GM12878 (cell line): ENCODE results near the gene L3HYPDH. TPM values are rescaled to one million over a fixed set of nuclear protein-coding genes. Genes with fewer than 3 reads are reported as not detected.

ENCODE experiments used
- ATAC-seq: fragments of 200-7000 bp; cut with Tn5 transposase; 3 replicates; pipeline ENCODE4 v1.9.1; 2020; ENCODE audit warnings: mild to moderate bottlenecking, moderate library complexity
- BruUV-seq: library from RNA; stranded (reverse); fragments of 400-500 nt; replicated peaks from 2 replicates; lab custom pipeline; 2021; lab: Mats Ljungman, UMichigan
- CTCF ChIA-PET: fragments of 300-600 bp; sonication (Branson Sonifier 250); formaldehyde crosslinking; extraction: SDS; loops from one replicate; lab custom pipeline; 2021; ENCODE audit warnings: inconsistent platforms; lab: Yijun Ruan, JAX
- POLR2A ChIA-PET: fragments of 350-600 bp; formaldehyde crosslinking; extraction: SDS; loops from one replicate; lab custom pipeline; 2021; ENCODE audit warnings: inconsistent platforms; lab: Charles Lee
- RAD21 ChIA-PET: fragments of 300-600 bp; sonication (Branson Sonifier 250); formaldehyde crosslinking; loops from one replicate; lab custom pipeline; 2023; ENCODE audit warnings: antibody characterized with exemption; ENCODE audit not compliant: unreplicated experiment; lab: Charles Lee
- SMC1A ChIA-PET: fragments of 300-600 bp; sonication (Branson Sonifier 250); formaldehyde crosslinking; loops from one replicate; lab custom pipeline; 2023; ENCODE audit not compliant: unreplicated experiment, uncharacterized antibody; lab: Charles Lee
- DNase-seq: peaks from one replicate; pipeline ENCODE4 v3.0.0-alpha.2; 2011; ENCODE audit warnings: low read depth, low spot score
- FAIRE-seq: peaks from 3 replicates; lab custom pipeline; 2011; peaks lifted over from hg19 to GRCh38; lab: Jason Lieb, UNC
- H2AFZ ChIP-seq: 2 replicates; pipeline ENCODE4 v1.6.0; 2011; ENCODE audit warnings: low read depth, low read length, control low read depth; ENCODE audit not compliant: control insufficient read depth
- H3K27ac ChIP-seq: 2 replicates; pipeline ENCODE4 v1.5.1; 2011; ENCODE audit warnings: control low read depth; ENCODE audit not compliant: control insufficient read depth, insufficient read depth
- H3K27me3 ChIP-seq, 2 experiments: replicated peaks in 1 of 2; 2 replicates each; pipeline versions ENCODE4 v1.6.0 to v1.6.1; 2011; ENCODE audit warnings: low read length in 1 of 2; ENCODE audit not compliant: control insufficient read depth in 2 of 2, insufficient read depth in 2 of 2
- H3K36me3 ChIP-seq, 2 experiments: 2 replicates each; pipeline ENCODE4 v1.5.1; 2011; ENCODE audit warnings: low read length in 1 of 2; ENCODE audit not compliant: control insufficient read depth in 2 of 2, insufficient read depth in 2 of 2
- H3K4me1 ChIP-seq: 2 replicates; pipeline ENCODE4 v1.6.1; 2011; ENCODE audit warnings: mild to moderate bottlenecking, low read length, moderate library complexity, mixed read lengths; ENCODE audit not compliant: control insufficient read depth, insufficient read depth
- H3K4me2 ChIP-seq: 2 replicates; pipeline ENCODE4 v1.6.0; 2011; ENCODE audit warnings: control low read depth; ENCODE audit not compliant: control insufficient read depth, insufficient read depth
- H3K4me3 ChIP-seq: fragments of 200-600 bp; sonication (generic); 2 replicates; pipeline ENCODE4 v1.5.1; 2016
- H3K79me2 ChIP-seq: 2 replicates; pipeline ENCODE4 v1.6.0; 2011; ENCODE audit warnings: low read length; ENCODE audit not compliant: control insufficient read depth, insufficient read depth
- H3K9ac ChIP-seq: 2 replicates; pipeline ENCODE4 v1.8.0; 2011; ENCODE audit warnings: low read length, control low read depth, mixed read lengths; ENCODE audit not compliant: control insufficient read depth, insufficient read depth
- H3K9me3 ChIP-seq: replicated peaks from 3 replicates; pipeline ENCODE4 v1.5.1; 2011; ENCODE audit warnings: mild to moderate bottlenecking, low read length; ENCODE audit not compliant: control insufficient read depth, insufficient read depth
- H4K20me1 ChIP-seq: 2 replicates; pipeline ENCODE4 v1.6.0; 2011; ENCODE audit not compliant: control insufficient read depth, insufficient read depth
- CEBPB ChIP-seq, 2 experiments: fragments of 150-350 bp in 1 of 2; IDR thresholded peaks; 2 replicates each; pipeline ENCODE4 v1.6.1; 2012 to 2014; ENCODE audit warnings: low read depth in 2 of 2, low read length in 2 of 2, borderline replicate concordance in 1 of 2, inconsistent platforms in 1 of 2
- CHD1 ChIP-seq: IDR thresholded peaks from 2 replicates; pipeline ENCODE4 v1.6.1; 2012; ENCODE audit warnings: low read depth, low read length, improper control_type of control experiment
- DPF2 ChIP-seq: fragments of 450-650 bp; IDR thresholded peaks from 2 replicates; pipeline ENCODE4 v1.6.1; 2017; ENCODE audit warnings: mild to moderate bottlenecking
- EGR1 ChIP-seq, 2 experiments: IDR thresholded peaks; 1 replicate in 1 of 2; 2 replicates in 1 of 2; pipeline ENCODE4 v1.6.1; 2011 to 2012; ENCODE audit warnings: low read depth in 2 of 2, low read length in 2 of 2, borderline replicate concordance in 1 of 2, mild to moderate bottlenecking in 1 of 2, moderate library complexity in 1 of 2
- ESRRA ChIP-seq: IDR thresholded peaks from 2 replicates; pipeline ENCODE4 v1.6.1; 2012; ENCODE audit warnings: mild to moderate bottlenecking, low read length, improper control_type of control experiment
- FOXM1 ChIP-seq: IDR thresholded peaks from 2 replicates; pipeline ENCODE4 v1.6.1; 2012; ENCODE audit warnings: low read depth, mild to moderate bottlenecking, inconsistent platforms, low read length, moderate library complexity
- GABPA ChIP-seq: IDR thresholded peaks from 2 replicates; pipeline ENCODE4 v1.6.1; 2014; ENCODE audit warnings: antibody characterized with exemption, low read depth, mild to moderate bottlenecking, inconsistent platforms
- MEF2A ChIP-seq: IDR thresholded peaks from 2 replicates; pipeline ENCODE4 v1.6.1; 2011; ENCODE audit warnings: low read depth, mild to moderate bottlenecking, low read length, moderate library complexity; ENCODE audit not compliant: insufficient read depth
- MYB ChIP-seq: fragments of 150-350 bp; IDR thresholded peaks from 2 replicates; pipeline ENCODE4 v1.6.1; 2014; ENCODE audit warnings: mild to moderate bottlenecking, low read depth, low read length, borderline replicate concordance
- NFIC ChIP-seq: IDR thresholded peaks from 2 replicates; pipeline ENCODE4 v1.6.1; 2012; ENCODE audit warnings: low read depth, mild to moderate bottlenecking, inconsistent platforms, low read length, moderate library complexity
- TCF12 ChIP-seq: IDR thresholded peaks from 2 replicates; pipeline ENCODE4 v1.6.1; 2011; ENCODE audit warnings: low read depth, mild to moderate bottlenecking, low read length
- ZNF274 ChIP-seq: IDR thresholded peaks from one replicate; pipeline ENCODE4 v1.8.0; 2011; ENCODE audit not compliant: insufficient read length, insufficient read depth
- WGBS: methylation state at CpG from one replicate; pipeline ENCODE4 v1.1.6; 2016; ENCODE audit warnings: low lambda C conversion rate; ENCODE audit not compliant: insufficient replicate concordance, insufficient coverage; ENCODE audit errors: missing lambda C conversion rate; 5-methylcytosine and 5-hydroxymethylcytosine counted together
- in situ Hi-C: fragments of 300-500 bp; cut with MboI; formaldehyde crosslinking; loops from 9 replicates; pipeline ENCODE4 v1.14.3; 2018; ENCODE audit warnings: mixed read lengths
- intact Hi-C: fragments of 100-400 bp; cut with micrococcal nuclease; formaldehyde crosslinking; loops from one replicate; pipeline ENCODE4 v1.14.2; 2022; ENCODE audit not compliant: unreplicated experiment
- polyA plus RNA-seq, 11 experiments: library from polyadenylated mRNA; depleted of rRNA in 4 of 11; unstranded in 6 of 11; stranded (reverse) in 5 of 11; fragments of >200 nt; fragmentation: Nextera tagmentation in 4 of 11; fragmentation: Illumina TruSeq in 1 of 11; extraction: Ambion mirVana in 4 of 11; extraction: Trizol in 1 of 11; gene quantifications; 1 replicate in 1 of 11; 2 replicates in 10 of 11; pipeline versions ENCODE4 v1.2.1 to v1.2.3, GENCODE V29; 2011 to 2016; ENCODE audit warnings: inconsistent platforms in 2 of 11, missing spikeins in 2 of 11, low read depth in 1 of 11
- total RNA-seq, 4 experiments: library from RNA; depleted of rRNA in 3 of 4; stranded (reverse); fragments of >200 nt in 3 of 4; fragmentation: Illumina TruSeq in 1 of 4; extraction: Trizol in 1 of 4; gene quantifications; 2 replicates each; pipeline versions ENCODE4 v1.2.1 to v1.2.3, GENCODE V29; 2013 to 2021
- TF ChIP-seq, protein P1 (sequence below): fragments of 450-650 bp; formaldehyde crosslinking; IDR thresholded peaks from 2 replicates; pipeline ENCODE4 v1.4.0; 2022; ENCODE audit warnings: mild to moderate bottlenecking, moderate library complexity

The L3HYPDH gene
- total and polyA plus RNA-seq, 10 of the 15 experiments (the other 5 are each of a cell fraction or from before 2014, with no cell fraction given), result 11.5 to 27.8 (median 15.8) TPM

DNA sequence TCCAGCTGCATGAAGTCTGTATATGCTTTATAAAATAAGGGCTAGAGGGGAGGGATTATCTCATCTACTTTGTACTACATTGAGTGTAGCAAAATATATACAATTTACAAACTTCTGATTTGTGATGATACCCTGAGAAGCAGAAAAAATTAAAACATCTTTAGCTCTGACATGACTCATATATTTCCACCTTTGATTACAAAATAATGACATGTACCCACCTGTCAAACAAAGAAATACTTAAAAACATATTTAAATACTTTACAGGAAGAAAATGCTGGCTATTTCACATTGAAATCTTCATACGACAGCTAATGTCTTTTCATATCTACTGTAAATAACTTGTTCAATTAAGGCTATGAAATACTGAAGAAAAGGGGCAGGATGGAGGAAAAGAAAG lies 22.3 kb downstream of the L3HYPDH start:
- intact Hi-C loops (no loop called here), in situ Hi-C loops (no loop called here)
- no peak overlapping the region for H3K4me2 ChIP-seq
- 100% methylated on average over 1 of the region's 1 CpG for WGBS
- H3K27me3 ChIP-seq, result no peaks in the 10 kb centered on the region
- ChIA-PET RAD21 (no interaction called here), POLR2A (no interaction called here), CTCF (interaction anchor here (0.7 to 3.0 kb wide), 2 partner anchors 18 to 333 kb away, joined by 4 to 6 read pairs; no protein-coding TSS in a partner anchor), SMC1A (interaction anchor here (1.8 kb wide), 1 partner anchor 18 kb away, joined by 4 read pairs; no protein-coding TSS in a partner anchor)
- H4K20me1 ChIP-seq, result no peaks in the 10 kb centered on the region
- H3K9ac ChIP-seq, result no peak overlapping the region
- H3K4me3 ChIP-seq, result no peak overlapping the region
- no peaks in the 10 kb centered on the region for H3K79me2 ChIP-seq
- peaks cover 10% of the 10 kb centered on the region for H3K4me1 ChIP-seq
- DNase-seq (no peak), ATAC-seq (no peak), FAIRE-seq (no peak)
- no peak overlapping the region for H2AFZ ChIP-seq
- no peak overlapping the region for H3K27ac ChIP-seq
- BruUV-seq, result no TSS peak
- TF ChIP-seq CEBPB (IDR thresholded peaks at IDR 0.05; ENCODE audit: borderline replicate concordance in 1 of 2, low read depth in 2 of 2, low read length in 2 of 2) (no peak), CHD1 (no peak), ZNF274 (no peak), MYB (no peak), DPF2 (no peak), ESRRA (no peak), NFIC (no peak), EGR1 (IDR thresholded peaks at IDR 0.05; ENCODE audit: borderline replicate concordance in 1 of 2, low read depth in 2 of 2, low read length in 2 of 2) (no peak), FOXM1 (no peak), TCF12 (no peak), GABPA (no peak), MEF2A (no peak)
- TF ChIP-seq, protein P1, sequence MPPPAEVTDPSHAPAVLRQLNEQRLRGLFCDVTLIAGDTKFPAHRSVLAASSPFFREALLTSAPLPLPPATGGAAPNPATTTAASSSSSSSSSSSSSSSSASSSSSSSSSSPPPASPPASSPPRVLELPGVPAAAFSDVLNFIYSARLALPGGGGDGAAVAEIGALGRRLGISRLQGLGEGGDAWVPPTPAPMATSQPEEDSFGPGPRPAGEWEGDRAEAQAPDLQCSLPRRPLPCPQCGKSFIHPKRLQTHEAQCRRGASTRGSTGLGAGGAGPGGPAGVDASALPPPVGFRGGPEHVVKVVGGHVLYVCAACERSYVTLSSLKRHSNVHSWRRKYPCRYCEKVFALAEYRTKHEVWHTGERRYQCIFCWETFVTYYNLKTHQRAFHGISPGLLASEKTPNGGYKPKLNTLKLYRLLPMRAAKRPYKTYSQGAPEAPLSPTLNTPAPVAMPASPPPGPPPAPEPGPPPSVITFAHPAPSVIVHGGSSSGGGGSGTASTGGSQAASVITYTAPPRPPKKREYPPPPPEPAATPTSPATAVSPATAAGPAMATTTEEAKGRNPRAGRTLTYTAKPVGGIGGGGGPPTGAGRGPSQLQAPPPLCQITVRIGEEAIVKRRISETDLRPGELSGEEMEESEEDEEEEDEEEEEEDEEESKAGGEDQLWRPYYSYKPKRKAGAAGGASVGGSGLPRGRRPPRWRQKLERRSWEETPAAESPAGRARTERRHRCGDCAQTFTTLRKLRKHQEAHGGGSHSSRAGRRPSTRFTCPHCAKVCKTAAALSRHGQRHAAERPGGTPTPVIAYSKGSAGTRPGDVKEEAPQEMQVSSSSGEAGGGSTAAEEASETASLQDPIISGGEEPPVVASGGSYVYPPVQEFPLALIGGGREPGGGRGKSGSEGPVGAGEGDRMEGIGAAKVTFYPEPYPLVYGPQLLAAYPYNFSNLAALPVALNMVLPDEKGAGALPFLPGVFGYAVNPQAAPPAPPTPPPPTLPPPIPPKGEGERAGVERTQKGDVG (CRISPR knock-in tag), result no peak
- no peaks in the 10 kb centered on the region; a peak in 1 of 4 replicates for H3K36me3 ChIP-seq
- no peaks in the 10 kb centered on the region for H3K9me3 ChIP-seq
